ENCODE results near the gene ACCSL.

The ACCSL gene

GRCh38 chr11:44047931-44048431, at the start of gene ACCSL:
Gene ACCSL (plus strand): TSS chr11:44047981. CDS start chr11:44048037, 56 bp downstream.
- Histone ChIP-seq H3K9ac (ENCODE audit: low read depth in 1 of 2, low read length in 2 of 2) (no peak within 1 kb of the TSS), H3K4me3 (ENCODE audit: low read depth in 1 of 2, low read length in 2 of 2) (no peak within 1 kb of the TSS), H3K27me3 (ENCODE audit: control insufficient read depth in 1 of 2, insufficient read depth in 2 of 2, low read length in 2 of 2) (no peaks in the 10 kb centered on the region), H3K36me3 (ENCODE audit: control insufficient read depth in 1 of 2, insufficient read depth in 2 of 2, low read length in 2 of 2) (no peaks in the 10 kb centered on the region), H3K4me1 (ENCODE audit: control insufficient read depth in 1 of 2, insufficient read depth in 2 of 2, low read length in 2 of 2) (no peaks in the 10 kb centered on the region), H3K27ac (ENCODE audit: low read depth, low read length) (no peak within 1 kb of the TSS), H3K9me3 (ENCODE audit: control insufficient read depth in 1 of 2, low read length in 2 of 2) (no peaks in the 10 kb centered on the region)

GRCh38 chr11:43998308-43998707, 49.5 kb upstream of the ACCSL start:
- peaks cover 0 to 4% of the 10 kb centered on the region in 2 donors for H3K4me1 ChIP-seq (ENCODE audit: control insufficient read depth in 1 of 2, insufficient read depth in 2 of 2, low read length in 2 of 2)
- no peak overlapping the region for H3K4me3 ChIP-seq (ENCODE audit: low read depth in 1 of 2, low read length in 2 of 2)
- H3K36me3 ChIP-seq (ENCODE audit: control insufficient read depth in 1 of 2, insufficient read depth in 2 of 2, low read length in 2 of 2), result no peaks in the 10 kb centered on the region
- no peaks in the 10 kb centered on the region for H3K27me3 ChIP-seq (ENCODE audit: control insufficient read depth in 1 of 2, insufficient read depth in 2 of 2, low read length in 2 of 2)
- H3K9ac ChIP-seq (ENCODE audit: low read depth in 1 of 2, low read length in 2 of 2), result no peak overlapping the region
- no peak overlapping the region for H3K27ac ChIP-seq (ENCODE audit: low read depth, low read length)
- no peaks in the 10 kb centered on the region for H3K9me3 ChIP-seq (ENCODE audit: control insufficient read depth in 1 of 2, low read length in 2 of 2)

- Histone ChIP-seq H3K4me1 (ENCODE audit: control insufficient read depth in 1 of 2, insufficient read depth in 2 of 2, low read length in 2 of 2) (no peaks in the 10 kb centered on the region), H3K4me3 (ENCODE audit: low read depth in 1 of 2, low read length in 2 of 2) (no peak overlapping the region), H3K9me3 (ENCODE audit: control insufficient read depth in 1 of 2, low read length in 2 of 2) (no peaks in the 10 kb centered on the region), H3K27ac (ENCODE audit: low read depth, low read length) (no peak overlapping the region), H3K36me3 (ENCODE audit: control insufficient read depth in 1 of 2, insufficient read depth in 2 of 2, low read length in 2 of 2) (no peaks in the 10 kb centered on the region), H3K9ac (ENCODE audit: low read depth in 1 of 2, low read length in 2 of 2) (no peak overlapping the region), H3K27me3 (ENCODE audit: control insufficient read depth in 1 of 2, insufficient read depth in 2 of 2, low read length in 2 of 2) (no peaks in the 10 kb centered on the region)
Observed at GRCh38 chr11:44000731-44001130, 47.0 kb upstream of the ACCSL start.

- H3K9ac ChIP-seq (ENCODE audit: low read depth in 1 of 2, low read length in 2 of 2), result no peak overlapping the region
- no peaks in the 10 kb centered on the region for H3K9me3 ChIP-seq (ENCODE audit: control insufficient read depth in 1 of 2, low read length in 2 of 2)
- no peaks in the 10 kb centered on the region for H3K4me1 ChIP-seq (ENCODE audit: control insufficient read depth in 1 of 2, insufficient read depth in 2 of 2, low read length in 2 of 2)
- H3K36me3 ChIP-seq (ENCODE audit: control insufficient read depth in 1 of 2, insufficient read depth in 2 of 2, low read length in 2 of 2), result no peaks in the 10 kb centered on the region
- H3K4me3 ChIP-seq (ENCODE audit: low read depth in 1 of 2, low read length in 2 of 2), result no peak overlapping the region
- H3K27me3 ChIP-seq (ENCODE audit: control insufficient read depth in 1 of 2, insufficient read depth in 2 of 2, low read length in 2 of 2), result no peaks in the 10 kb centered on the region
- H3K27ac ChIP-seq (ENCODE audit: low read depth, low read length), result no peak overlapping the region
Observed at GRCh38 chr11:44002191-44003093, 45.3 kb upstream of the ACCSL start.

- no peak overlapping the region for H3K27ac ChIP-seq (ENCODE audit: low read depth, low read length)
- no peaks in the 10 kb centered on the region for H3K9me3 ChIP-seq (ENCODE audit: control insufficient read depth in 1 of 2, low read length in 2 of 2)
- H3K4me1 ChIP-seq (ENCODE audit: control insufficient read depth in 1 of 2, insufficient read depth in 2 of 2, low read length in 2 of 2), result no peaks in the 10 kb centered on the region
- no peaks in the 10 kb centered on the region for H3K27me3 ChIP-seq (ENCODE audit: control insufficient read depth in 1 of 2, insufficient read depth in 2 of 2, low read length in 2 of 2)
- H3K36me3 ChIP-seq (ENCODE audit: control insufficient read depth in 1 of 2, insufficient read depth in 2 of 2, low read length in 2 of 2), result no peaks in the 10 kb centered on the region
- H3K9ac ChIP-seq (ENCODE audit: low read depth in 1 of 2, low read length in 2 of 2), result no peak overlapping the region
- H3K4me3 ChIP-seq (ENCODE audit: low read depth in 1 of 2, low read length in 2 of 2), result no peak overlapping the region
Observed at GRCh38 chr11:44003736-44004451, 43.9 kb upstream of the ACCSL start.

- Histone ChIP-seq H3K27me3 (ENCODE audit: control insufficient read depth in 1 of 2, insufficient read depth in 2 of 2, low read length in 2 of 2) (no peaks in the 10 kb centered on the region), H3K4me3 (ENCODE audit: low read depth in 1 of 2, low read length in 2 of 2) (no peak overlapping the region), H3K4me1 (ENCODE audit: control insufficient read depth in 1 of 2, insufficient read depth in 2 of 2, low read length in 2 of 2) (no peaks in the 10 kb centered on the region), H3K9me3 (ENCODE audit: control insufficient read depth in 1 of 2, low read length in 2 of 2) (no peaks in the 10 kb centered on the region), H3K9ac (ENCODE audit: low read depth in 1 of 2, low read length in 2 of 2) (no peak overlapping the region), H3K36me3 (ENCODE audit: control insufficient read depth in 1 of 2, insufficient read depth in 2 of 2, low read length in 2 of 2) (no peaks in the 10 kb centered on the region), H3K27ac (ENCODE audit: low read depth, low read length) (no peak overlapping the region)
Observed at GRCh38 chr11:44004452-44005062, 43.2 kb upstream of the ACCSL start.

GRCh38 chr11:44005063-44005701, 42.6 kb upstream of the ACCSL start:
- Histone ChIP-seq H3K36me3 (ENCODE audit: control insufficient read depth in 1 of 2, insufficient read depth in 2 of 2, low read length in 2 of 2) (no peaks in the 10 kb centered on the region), H3K9ac (ENCODE audit: low read depth in 1 of 2, low read length in 2 of 2) (no peak overlapping the region), H3K4me3 (ENCODE audit: low read depth in 1 of 2, low read length in 2 of 2) (no peak overlapping the region), H3K9me3 (ENCODE audit: control insufficient read depth in 1 of 2, low read length in 2 of 2) (no peaks in the 10 kb centered on the region), H3K27ac (ENCODE audit: low read depth, low read length) (no peak overlapping the region), H3K4me1 (ENCODE audit: control insufficient read depth in 1 of 2, insufficient read depth in 2 of 2, low read length in 2 of 2) (no peaks in the 10 kb centered on the region), H3K27me3 (ENCODE audit: control insufficient read depth in 1 of 2, insufficient read depth in 2 of 2, low read length in 2 of 2) (no peaks in the 10 kb centered on the region)

- Histone ChIP-seq H3K4me3 (ENCODE audit: low read depth in 1 of 2, low read length in 2 of 2) (no peak overlapping the region), H3K36me3 (ENCODE audit: control insufficient read depth in 1 of 2, insufficient read depth in 2 of 2, low read length in 2 of 2) (no peaks in the 10 kb centered on the region), H3K4me1 (ENCODE audit: control insufficient read depth in 1 of 2, insufficient read depth in 2 of 2, low read length in 2 of 2) (no peaks in the 10 kb centered on the region), H3K27me3 (ENCODE audit: control insufficient read depth in 1 of 2, insufficient read depth in 2 of 2, low read length in 2 of 2) (no peaks in the 10 kb centered on the region), H3K9me3 (ENCODE audit: control insufficient read depth in 1 of 2, low read length in 2 of 2) (no peaks in the 10 kb centered on the region), H3K9ac (ENCODE audit: low read depth in 1 of 2, low read length in 2 of 2) (no peak overlapping the region), H3K27ac (ENCODE audit: low read depth, low read length) (no peak overlapping the region)
Observed at GRCh38 chr11:44005956-44006355, 41.8 kb upstream of the ACCSL start.

GRCh38 chr11:44006917-44007361, 40.8 kb upstream of the ACCSL start:
- Histone ChIP-seq H3K4me3 (ENCODE audit: low read depth in 1 of 2, low read length in 2 of 2) (no peak overlapping the region), H3K36me3 (ENCODE audit: control insufficient read depth in 1 of 2, insufficient read depth in 2 of 2, low read length in 2 of 2) (no peaks in the 10 kb centered on the region), H3K9me3 (ENCODE audit: control insufficient read depth in 1 of 2, low read length in 2 of 2) (no peaks in the 10 kb centered on the region), H3K4me1 (ENCODE audit: control insufficient read depth in 1 of 2, insufficient read depth in 2 of 2, low read length in 2 of 2) (no peaks in the 10 kb centered on the region), H3K27me3 (ENCODE audit: control insufficient read depth in 1 of 2, insufficient read depth in 2 of 2, low read length in 2 of 2) (no peaks in the 10 kb centered on the region), H3K27ac (ENCODE audit: low read depth, low read length) (no peak overlapping the region), H3K9ac (ENCODE audit: low read depth in 1 of 2, low read length in 2 of 2) (no peak overlapping the region)

Data from duodenal mucosa (tissue), 2 donors.